HG03196 (cell line): ENCODE measurements around the gene NXN.
"Not testable (repeated sequence)": the region's sequence is repeated elsewhere in the genome, so short reads cannot be mapped to it uniquely, and the experiment has no call there.

Experiments
- ATAC-seq: cut with Tn5 transposase; IDR thresholded peaks from one replicate; pipeline ENCODE4 v1.9.1; 2021; ENCODE audit not compliant: unreplicated experiment

The NXN gene

DNA sequence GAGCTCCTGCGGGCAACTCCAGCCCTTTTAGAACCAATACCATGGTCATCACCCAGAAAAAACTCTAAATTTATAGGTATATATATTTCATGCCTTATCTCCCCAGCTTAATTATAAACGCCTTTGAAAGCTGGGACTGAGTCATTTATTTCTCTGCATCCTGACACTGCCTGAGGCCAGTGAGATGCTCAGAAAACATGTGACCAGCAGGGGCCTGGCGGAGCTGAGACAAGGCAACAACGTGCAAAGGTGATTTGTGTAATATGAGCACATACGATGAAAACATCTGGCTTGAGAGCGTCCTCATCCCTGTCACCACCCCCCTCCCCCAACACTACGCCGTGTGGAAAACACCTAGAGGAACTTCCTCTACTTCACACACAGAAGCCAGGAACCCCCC is 22.7 kb downstream of the NXN start:
- ATAC-seq = no peak

DNA sequence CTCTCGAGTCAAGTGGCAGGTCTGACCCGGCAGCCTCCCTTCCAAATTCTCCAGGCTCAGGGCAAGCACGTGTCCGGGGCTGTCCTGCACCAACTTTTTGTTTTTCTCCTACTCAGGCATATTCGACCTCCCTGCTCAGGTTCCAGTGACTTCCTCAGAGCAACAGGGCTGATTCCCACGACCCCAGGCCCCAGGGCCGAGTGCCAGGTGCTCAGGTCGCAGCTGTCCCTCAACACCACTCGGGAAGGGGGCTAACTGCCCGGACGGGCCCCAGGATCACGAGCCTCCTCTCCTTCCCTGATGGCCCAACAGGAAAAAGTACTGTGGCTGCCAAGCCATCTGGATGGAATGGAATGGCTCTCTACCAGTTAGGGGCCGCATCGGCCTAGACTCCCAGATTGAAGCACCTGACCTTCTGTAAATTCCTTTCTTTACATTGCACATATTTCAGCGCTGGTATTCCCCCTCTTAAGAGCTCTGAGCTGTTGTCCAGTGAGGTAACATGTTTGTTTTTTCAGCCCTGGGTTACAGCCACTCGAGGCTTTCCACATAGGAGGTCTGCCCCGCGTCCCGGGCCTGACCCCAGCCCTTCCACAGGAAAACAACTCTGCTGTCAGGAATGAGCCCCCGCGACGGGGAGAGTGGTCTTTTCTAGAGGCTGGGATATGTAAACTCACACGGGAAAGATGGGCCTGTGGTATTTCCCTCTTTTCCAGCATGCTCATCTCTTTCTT is 25.0 kb downstream of the NXN start:
- ATAC-seq = no peak

DNA sequence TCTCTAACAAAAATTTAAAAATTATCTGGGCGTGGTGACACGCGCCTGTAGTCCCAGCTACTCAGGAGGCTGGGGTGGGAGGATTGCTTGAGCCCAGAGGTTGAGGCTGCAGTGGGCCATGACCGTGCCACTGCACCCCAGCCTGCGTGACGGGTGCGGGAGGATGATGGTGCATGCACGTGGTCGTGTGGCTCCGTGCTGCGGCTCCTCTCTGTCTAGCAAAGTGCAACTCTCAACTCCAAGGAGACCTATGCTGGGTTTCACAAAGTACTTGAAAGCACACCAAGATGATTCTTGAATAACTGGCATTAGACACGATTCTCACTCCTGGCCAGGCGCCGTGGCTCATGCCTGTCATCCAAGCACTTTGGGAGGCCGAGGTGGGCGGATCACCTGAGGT is 25.8 kb downstream of the NXN start:
- ATAC-seq = no peak

DNA sequence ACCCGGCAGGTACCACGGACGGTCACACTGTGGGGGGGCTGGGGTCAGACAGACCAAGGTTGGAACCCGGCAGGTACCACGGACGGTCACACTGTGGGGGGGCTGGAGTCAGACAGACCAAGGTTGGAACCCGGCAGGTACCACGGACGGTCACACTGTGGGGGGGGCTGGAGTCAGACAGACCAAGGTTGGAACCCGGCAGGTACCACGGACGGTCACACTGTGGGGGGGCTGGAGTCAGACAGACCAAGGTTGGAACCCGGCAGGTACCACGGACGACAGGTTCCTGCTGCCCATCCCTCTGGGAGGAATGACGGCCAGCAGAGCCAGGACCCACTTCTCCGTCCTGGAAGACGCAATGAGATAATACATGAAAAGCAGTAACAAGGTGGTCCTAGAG is 27.0 kb downstream of the NXN start:
- not testable (repeated sequence) for ATAC-seq

DNA sequence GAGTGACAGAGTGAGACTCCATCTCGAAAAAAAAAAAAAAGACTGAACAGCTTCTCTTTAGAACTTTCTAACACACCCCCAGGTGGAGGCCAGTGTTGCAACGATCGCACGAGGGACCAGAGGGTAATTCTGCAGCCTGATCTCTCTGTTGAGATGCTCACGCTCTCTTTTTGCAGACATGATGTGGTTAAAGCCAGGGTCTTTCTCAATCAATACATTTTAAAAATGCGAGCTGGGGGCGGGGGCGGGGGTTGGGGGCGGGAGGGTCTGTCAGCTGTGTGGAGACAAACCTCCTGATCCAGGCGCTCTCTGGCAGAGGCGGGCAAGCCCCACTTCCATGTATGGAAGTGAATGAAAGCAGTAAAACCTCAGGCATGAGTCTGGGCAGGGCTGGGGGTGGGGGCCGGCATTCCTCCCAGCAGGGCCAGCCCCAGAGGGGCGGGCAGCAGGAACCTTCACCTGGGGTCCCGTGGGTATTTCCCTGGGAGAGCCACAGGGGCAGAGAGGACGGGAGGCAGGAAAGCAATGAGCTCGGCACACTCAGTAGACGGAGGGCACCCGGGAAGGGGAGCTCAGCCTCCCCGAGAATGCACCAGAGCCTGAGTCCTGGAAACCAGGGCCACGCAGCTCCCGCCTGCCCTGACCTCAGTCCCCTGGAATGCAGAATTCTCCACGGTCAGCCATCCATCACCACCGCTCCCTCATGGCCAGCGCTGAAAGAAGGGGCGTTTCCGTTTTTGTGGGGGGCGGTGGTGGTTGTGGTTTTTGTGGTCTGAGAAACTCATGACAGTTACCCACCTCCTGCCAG is 28.0 kb downstream of the NXN start:
- no peak for ATAC-seq

DNA sequence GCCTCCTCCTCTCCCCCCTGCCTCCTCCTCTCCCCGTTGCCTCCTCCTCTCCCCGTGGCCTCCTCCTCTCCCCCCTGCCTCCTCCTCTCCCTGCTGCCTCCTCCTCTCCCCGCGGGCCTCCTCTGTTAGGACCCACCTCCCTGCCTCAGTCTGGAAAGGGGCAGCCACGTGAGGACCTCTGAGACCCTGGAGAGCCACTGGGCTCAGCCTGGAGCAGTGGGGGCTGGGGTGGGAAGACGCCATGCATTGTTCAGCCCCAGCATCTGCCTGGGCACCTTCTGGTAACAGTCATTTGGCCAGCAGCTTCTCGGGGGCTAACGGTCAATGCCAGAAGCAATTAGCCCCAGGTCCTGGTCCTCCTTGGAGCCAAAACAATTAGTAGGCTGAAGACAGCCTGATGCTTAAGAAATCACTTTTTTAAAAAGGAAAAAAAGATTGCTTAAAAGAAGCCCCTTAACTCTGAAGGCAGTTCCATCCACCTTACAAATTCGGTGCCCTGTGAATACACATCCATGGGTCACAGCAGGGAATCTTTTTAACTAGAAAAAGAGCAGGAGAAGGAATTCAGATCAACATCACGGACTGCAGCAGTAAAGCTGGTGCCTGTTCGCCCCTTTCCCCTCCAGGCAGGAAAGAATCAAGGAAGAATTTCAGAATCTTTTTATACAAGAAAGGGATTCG is 29.8 kb downstream of the NXN start:
- ATAC-seq = no peak

DNA sequence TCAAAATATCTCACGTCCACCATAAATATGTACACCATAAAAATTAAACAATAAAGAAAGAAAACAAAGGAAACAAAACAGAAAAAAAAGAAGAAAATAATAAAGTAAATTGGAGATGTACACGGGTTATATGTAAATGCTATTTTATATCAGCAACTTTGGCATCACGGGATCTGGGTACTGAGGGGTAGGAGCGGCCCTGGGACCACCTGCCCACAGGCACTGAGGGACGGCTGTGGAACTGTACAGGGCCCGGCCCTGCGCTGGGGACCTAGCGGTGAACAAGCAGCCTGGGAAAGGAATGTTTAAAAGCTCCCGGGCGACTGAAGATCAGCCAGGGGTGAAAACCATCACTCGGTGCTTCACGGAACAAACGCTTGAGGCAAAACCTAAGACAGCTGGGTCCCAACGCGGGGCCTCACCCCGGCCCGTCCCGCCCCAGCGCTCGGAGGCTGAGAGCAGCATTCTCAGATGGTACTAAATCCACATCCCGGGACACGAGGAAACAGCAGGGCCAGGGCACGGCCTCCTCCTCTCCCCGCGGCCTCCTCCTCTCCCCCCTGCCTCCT is 31.2 kb downstream of the NXN start:
- ATAC-seq = no peak

DNA sequence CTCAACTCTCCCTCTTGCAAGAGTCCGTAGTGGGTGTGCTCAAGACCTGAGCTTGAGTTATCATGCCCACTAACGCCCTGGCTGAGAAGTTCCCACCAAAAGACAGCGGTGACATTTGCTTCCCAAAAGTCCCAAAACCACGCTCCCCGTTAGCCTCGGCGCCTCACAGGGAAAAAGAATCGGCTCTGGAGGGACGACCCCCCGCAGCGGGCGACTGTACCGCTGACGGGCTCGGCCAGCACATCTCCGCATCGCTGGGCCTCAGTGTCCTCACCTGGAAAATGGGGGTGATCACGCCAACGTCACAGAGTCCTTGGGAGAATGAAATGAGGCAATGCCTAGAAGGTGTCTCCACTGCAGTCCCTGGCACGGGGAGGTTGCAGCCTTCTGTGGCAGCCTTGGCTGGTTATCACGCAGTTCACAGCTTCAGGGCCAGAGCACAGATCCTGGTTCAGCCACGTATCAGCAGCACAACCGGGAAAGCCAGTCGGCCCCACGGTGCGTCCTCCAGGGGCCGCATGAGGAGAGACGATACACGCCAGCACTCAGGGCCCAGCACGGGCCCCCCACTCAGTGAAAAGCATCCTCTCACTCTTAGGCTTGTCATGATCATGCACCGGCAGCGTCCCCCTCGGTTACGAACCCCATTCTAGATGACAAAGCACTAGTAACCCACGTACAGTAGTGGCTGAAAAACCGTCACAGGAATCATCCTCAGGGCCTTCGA is 32.9 kb downstream of the NXN start:
- no peak for ATAC-seq

DNA sequence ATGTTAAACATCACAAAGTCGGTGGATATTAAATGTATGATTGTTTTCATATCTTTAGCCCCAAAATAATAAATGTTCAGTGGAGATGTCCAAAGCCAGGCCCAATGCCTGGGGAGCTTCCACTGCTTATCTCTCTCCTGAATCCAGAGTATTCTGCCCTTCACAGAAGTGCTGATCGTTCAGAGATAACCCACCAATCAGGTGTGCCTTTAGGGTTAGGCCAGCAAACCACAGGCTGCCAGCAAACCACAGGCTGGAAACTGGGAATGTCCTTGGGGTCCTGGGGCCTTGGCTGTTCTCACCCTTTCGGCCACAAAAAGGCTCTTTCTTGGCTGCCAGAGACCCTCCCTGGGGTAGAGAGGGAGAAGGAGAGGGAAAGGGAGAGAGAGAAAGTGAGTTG is 33.9 kb downstream of the NXN start:
- no peak for ATAC-seq

DNA sequence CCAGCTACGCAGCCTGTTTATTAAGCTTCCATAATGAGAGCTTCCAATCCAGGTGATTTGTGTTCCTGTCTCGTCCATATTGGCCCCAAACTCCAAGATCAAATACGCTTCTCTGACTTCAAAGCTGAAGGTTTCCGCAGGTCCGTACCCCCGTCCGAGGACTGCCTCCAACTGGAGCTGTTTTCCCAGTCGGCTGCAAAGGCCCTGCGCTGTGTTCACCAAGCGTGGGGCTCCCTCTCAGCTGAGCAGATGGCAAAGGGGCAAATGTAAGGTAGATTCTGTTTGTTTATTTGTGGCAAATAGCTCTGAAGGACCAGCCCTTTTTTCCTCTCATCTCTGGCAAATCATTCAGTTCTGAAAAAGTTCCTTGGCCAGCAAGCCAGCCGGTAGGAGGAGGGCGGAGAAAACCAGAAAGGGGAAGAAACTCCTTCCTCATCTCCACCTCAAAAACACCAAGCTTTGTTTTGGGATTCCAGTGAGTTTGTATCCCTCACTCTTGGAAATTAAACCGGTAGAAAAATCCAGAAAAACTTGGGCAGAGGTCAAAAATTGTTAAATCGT is 35.2 kb downstream of the NXN start:
- ATAC-seq = no peak

DNA sequence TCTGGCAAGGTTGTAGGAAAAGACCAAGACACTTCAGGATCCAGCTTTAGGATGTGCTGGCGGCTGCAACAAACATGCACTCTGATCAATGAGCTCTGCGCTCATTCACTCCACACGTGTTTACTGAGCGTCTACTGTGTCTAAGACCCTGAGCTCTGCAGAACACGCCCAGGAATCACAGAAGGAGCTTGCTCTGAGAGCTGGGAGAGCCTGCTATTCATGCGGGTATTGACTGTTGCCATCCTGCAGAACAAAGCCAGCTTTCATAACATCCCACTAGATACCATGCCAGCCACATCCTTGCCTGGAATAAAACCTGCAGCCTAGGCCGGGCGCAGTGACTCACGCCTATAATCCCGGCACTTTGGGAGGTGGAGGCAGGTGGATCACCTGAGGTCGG is 44.1 kb downstream of the NXN start:
- no peak for ATAC-seq

DNA sequence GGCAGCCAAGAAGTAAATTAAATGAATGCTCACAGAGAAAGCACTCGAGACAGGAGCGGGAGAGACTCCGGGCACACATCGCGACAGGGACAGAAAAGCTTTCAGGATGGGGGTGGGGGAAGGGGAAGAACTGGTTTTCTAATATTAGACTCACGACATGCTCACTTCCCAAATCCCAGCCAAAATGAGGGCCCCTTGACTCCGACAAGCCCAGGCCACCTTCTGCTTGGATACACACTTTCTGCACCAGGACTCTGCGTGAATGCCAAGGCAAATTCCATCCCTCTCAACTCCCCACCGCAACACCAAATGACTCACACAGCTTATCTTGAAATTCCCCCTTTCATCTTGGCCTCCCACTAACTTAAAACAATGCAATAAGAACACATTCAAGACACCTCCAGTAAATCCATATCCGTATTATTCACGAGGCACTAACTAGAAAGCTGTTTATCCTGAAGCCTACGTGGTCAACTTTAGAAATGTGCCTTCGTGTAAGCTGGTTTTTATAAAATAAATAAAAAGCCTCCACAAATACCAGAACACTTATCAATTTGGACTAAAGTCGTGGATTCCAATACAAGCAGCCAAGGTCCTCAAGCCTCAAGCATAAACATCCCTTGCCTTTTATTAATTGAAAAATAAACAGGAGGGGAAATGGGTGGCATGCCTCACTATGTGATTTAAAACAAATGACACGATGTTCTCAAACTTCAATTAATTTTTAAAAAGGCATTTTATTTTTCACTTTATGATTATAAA is 46.1 kb downstream of the NXN start:
- ATAC-seq = no peak

DNA sequence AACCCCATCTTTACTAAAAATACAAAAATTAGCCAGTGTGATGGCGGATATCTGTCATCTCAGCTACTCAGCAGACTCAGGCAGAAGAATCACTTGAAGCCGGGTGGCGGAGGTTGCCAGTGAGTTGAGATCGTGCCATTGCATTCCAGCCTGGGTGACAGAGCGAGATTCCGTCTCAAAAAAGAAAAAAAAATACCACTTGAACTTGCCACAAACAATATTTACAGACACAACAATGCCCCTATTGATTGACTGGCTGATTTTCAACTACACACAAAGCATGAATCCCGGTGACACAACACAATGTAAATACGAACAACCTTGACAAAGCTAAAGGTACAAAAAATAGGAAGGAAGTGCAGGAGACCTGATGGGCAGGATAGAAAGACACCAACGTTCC is 49.3 kb downstream of the NXN start:
- no peak for ATAC-seq

DNA sequence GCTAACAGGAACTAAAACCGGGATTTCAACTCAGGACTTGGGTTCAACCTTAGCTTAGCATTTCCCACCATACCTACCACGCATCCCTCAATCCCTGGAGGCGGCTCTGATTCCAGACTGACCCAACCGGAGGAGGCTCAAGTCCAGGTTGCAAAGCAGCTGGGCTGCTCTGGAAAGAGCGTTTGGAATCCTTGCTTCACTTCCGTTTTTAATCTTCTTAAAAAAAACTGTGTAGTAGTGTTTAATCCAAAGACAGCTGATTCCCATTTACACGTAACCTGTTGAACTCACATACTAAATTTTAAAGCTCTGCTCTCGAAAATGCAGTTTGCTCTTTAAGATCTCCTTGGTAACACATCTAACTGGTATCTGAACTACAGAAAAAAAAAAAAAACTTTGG is 50.0 kb downstream of the NXN start:
- no peak for ATAC-seq

DNA sequence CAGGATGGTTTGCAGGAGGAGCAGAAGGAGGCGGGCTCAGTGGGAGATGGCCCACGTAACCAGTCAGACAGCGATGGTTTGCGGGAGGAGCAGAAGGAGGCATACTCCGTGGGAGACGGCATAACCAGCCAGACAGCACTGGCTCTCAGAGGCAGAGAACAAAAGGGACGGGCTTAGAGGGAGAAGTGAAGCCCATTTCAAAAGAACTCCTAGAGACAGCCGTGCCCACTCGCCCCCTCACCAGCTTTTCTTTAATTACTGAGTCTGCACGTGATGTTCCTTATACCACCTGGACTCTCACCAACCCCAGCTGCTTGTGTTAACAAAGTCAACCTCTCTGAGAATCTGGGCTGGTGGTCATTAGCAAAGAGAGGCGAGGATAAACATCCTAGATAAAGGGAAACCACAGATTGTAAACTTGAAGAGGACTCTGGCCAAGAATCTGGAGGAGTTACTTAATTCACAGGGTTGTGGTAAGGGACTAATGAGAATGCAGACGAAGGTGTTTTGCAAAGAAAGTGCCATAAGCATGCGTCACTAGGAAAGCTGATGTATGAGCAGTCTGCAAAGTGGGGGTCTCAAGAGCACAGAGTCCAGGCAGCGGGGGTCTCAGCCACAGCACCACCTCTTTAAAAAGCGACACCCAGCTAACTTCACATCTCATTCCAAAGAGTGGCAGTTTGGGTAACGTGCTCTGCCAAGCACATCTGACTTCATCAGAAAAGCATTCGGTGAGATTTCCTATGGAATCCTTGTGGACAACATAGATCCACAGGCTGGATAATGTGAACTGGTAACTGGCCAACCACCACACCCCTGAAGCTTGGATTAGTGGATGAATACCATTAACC is 51.7 kb downstream of the NXN start:
- ATAC-seq = no peak

DNA sequence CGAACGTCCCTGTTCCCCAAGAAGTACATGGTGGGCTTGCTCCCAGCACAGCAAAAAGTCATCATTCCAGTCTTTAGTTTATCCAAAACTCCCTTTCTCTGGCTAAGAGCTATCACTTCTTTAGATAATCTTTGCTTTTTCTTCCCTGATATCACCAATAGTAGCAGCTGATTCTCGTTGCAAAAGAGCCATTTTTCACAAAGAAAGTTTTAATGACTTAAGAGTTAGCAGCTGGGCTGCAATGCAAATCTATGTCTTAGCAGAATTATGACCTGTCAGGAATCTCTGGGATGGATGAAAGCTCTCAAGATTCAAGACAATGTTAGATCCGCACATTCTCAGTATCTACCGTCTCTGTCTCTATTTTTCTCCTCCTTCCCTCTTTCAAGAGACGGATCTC is 53.8 kb downstream of the NXN start:
- ATAC-seq = no peak

DNA sequence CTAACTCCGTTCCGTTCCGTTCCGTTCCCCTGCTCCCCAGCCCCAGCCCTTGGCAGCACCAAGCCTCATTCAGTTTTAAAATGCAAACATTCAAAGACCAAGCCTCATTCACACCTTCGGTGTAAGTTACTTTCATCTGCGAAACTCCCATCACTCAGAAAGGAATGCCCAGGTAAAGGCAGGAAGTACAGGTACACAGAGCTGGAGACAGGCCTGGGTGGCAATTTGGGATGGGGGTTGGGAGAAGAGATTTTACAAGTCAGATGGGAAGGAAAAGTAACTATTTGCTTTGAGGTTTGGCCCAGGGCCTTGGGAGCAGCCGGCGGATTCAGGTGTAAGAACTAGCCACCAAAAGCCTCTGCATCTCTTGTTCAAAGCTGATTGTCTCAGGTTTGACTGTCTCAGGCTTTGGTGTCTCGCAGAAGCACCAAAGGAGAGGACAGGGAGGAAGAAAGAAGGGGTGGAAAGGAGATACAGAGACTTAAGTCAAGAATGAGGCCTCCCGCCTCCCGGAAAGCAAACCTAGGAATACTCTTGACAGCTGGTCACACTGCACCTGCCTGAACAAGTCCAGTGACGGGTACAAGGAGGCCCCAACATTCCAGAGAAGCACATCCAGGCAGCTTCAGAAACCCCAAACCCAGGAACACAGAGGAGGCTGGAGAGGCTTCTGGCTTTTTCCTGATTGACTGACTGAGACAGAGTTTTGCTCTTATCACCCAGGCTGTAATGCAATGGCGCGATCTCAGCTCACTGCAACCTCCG is 54.7 kb downstream of the NXN start:
- ATAC-seq = no peak

DNA sequence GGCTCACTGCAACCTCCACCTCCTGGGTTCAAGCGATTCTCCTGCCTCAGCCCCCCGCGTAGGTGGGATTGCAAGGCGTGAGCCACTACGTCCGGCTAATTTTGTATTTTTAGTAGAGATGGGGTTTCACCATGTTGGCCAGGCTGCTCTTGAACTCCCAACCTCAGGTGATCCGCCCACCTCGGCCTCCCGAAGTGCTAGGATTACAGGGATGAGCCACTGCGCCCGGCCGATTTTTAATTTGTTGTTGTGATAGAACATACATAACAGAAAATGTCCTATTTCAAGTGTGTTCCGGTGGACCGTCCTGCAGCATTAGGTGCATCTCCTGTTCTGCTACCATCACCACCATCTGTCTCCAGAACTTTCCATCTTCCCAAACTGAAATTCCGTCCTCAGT is 55.3 kb downstream of the NXN start:
- not testable (repeated sequence) for ATAC-seq
